NCI-H1694 treated with DMSO at 0.1 percent for 48 hours (cell line): ENCODE results near the gene SHBG.

ENCODE experiments used
- DNase-seq: peaks from one replicate; lab custom pipeline; 2025; lab: John Stamatoyannopoulos, UW

The SHBG gene

DNA sequence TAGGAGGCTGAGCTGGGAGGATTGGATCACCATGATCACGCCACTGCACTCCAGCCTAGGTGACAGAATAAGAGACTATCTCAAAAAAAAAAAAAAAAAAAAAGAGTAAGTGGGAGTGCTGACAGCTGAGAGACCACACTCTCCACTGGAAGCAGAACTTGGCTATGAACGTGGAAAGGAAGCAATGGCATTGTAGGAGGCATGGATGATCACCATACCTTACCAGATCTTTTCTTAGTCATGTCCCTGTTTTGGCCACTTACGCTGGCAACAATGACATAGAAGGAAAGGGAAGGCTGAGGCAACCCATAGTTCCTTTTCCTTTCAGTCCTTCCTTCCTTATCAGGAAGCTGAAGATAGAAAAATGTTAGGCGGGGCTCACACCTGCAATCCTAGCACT lies 17.1 kb downstream of the SHBG start:
- no peak for DNase-seq

DNA sequence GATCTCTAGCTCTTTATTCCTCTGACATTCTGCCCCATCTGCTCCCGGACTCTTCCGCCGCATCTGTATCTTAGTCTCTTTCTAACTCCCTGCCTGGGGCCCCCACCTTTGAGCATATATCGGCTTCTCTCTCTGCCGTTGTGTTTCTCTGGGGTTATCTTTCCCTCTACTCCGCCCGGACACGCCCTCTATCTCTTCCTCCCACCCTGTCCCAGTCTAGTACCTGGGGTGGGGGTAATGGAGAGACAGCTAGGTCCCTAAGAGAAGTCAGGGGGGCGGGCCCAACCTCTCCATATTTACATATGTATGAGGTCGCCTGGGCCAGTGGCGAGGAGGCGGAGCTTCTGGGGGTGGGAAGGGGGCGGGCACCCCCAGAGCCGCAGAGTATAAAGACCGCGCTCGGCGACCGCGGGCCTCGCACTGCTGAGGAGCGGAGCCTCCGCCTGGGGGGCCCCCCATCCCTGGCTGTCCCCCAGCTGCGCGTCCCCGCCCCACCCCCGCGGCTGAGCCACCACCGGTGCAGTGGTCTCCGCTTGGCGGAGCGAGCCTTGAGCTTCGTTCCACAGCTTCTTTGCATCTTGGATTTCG lies 20.7 kb downstream of the SHBG start, which contains the start of gene ATP1B2:
TSS of gene ATP1B2 (plus strand) at position 418 of the 588 bp plus-strand sequence. CDS start 593 bp downstream, outside the sequence.
- DNase-seq: peak; percentile 55

DNA sequence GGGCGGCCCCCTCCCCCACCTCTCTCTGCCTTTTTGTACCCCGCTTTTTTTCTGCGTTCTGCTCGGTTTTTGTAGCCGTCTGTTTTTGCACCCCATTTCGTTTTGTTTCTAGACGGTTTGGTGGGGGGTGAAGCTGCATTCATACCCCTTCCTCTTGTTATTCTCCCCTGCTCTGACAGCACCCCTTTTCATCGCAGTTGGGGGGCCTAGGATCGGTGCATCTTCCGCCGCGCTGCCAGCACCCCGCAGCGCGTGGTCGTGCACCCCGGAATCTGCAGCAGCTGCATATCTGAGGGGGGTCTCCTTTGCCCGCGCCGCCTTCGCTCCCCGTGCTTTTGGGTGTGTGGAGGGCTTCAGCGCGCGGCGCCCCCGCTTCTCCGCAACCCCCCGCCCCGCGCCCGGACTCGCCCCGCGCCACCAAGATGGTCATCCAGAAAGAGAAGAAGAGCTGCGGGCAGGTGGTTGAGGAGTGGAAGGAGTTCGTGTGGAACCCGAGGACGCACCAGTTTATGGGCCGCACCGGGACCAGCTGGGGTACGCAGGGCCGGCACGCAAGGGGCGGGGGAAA lies 21.2 kb downstream of the SHBG start:
- no peak for DNase-seq

DNA sequence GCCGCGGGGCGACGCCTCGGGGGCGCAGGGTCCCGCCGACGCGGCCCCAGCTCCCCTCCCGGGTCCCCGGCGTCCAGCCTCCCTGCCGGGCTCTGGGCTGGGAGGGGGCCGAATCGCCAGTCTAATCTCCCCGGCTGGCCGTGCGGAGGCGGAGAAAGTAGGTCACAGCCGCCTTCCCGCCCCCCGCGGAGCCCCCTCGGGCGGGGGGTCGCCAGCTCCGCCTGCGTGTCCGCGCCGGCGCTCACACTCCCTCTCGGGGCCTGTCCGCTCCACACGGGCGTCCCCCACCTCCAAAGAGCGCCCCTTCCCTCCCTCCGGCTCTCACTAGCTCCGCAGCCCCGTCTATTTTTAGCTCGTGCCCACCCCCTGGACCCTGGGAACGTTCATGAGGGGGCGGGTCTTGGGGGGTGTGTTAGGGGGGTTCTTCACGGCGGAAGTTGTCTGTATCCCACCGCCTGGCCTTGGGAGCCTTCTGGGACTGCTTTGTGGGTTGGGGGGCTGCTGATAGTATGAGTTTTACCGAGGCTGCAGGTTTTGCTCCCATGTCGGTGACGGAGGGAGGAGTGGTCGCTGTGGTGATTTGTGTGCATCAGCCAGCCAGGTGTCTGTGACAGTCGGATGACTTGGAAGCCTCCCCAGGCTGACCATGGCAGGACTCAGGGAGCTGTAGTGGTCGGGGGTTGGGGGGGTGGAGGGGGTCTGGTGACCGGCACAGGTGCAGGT lies 21.9 kb downstream of the SHBG start:
- DNase-seq: no peak

DNA sequence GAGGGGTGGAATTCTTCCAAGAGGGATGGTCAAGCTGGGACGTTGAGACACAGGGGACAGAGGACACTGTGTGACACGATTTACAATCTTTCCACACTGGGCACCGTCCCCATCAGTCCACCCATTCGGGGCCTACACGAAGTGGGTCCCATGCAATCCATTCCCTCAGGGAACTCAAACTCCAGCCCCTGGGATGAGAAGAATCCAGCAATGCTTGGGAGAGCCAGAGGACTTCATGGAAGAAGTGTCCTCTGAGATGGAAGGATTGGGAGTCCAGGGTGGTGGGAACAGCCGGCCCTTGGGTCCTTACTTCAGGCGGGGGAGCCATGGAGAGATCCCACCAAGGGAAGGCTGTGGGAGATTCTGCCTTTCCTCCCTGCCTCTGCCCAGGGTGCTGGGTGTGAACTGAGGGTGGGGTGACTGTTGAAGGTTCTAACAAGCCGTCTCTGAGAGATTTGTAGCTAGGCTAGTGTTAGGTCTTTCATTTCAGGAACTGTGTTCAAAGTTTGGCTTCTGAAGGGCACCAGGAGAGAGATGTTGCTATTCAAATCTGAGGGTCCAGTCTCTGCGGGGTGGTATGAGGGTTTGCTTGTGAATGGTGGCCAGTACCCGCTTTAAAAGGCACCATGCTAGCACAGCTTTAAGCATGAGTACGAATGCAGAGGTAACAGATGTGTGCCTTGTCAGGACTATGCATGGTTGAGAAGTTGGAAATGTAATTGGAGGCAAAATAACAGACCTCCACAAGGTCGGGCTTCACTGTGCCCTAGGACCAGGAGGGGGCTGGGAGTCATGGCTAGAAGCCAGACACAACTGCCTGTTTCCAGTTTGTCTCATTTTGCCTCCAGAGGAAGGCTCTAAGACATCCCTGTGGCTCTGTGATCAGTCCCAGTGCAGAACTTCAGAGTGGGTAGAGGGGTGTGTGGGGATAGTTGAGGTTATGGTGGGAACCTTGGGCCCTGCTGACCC lies 22.7 kb downstream of the SHBG start:
- DNase-seq: no peak

DNA sequence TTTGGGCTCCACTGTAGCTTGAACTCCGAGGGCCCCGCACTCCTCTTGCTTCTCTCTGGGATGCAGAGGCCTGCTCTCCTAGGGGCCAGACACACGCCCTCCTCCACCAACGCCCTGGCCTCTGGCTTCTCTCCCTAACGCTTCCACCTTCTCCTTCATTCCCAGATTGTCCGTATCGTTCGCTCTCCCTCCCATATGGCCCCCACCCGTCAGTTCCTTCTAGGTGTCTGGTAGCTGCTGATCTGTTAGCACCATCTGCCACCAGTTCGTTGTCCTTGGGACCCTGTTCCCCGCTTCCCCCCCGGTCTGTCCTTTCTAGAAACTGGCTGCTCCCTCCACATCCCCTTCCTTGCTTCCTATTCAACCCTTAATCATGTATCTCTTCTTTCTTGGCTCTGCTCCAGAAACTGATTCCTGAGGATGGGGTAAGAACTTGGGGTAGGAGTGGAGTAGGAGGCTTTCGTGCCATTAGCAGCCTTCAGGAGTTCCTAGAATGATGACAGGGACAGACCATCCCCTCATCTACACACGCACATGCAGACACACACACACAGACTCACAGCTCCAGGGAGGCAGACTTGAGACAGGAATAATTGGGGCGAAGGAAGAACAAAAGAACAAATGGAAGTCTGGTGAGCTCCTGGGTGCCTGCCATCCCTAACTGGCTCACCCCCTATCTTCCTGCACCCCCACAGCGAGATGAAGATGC lies 25.1 kb downstream of the SHBG start:
- no peak for DNase-seq

DNA sequence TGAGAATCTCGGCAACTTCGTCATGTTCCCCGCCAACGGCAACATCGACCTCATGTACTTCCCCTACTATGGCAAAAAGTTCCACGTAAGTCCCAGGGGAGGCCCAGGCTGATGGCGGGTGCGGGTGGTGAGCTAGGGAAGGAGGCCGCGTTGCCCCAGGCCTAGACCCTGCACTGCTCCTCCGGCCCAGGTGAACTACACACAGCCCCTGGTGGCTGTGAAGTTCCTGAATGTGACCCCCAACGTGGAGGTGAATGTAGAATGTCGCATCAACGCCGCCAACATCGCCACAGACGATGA lies 25.6 kb downstream of the SHBG start:
- no peak for DNase-seq

DNA sequence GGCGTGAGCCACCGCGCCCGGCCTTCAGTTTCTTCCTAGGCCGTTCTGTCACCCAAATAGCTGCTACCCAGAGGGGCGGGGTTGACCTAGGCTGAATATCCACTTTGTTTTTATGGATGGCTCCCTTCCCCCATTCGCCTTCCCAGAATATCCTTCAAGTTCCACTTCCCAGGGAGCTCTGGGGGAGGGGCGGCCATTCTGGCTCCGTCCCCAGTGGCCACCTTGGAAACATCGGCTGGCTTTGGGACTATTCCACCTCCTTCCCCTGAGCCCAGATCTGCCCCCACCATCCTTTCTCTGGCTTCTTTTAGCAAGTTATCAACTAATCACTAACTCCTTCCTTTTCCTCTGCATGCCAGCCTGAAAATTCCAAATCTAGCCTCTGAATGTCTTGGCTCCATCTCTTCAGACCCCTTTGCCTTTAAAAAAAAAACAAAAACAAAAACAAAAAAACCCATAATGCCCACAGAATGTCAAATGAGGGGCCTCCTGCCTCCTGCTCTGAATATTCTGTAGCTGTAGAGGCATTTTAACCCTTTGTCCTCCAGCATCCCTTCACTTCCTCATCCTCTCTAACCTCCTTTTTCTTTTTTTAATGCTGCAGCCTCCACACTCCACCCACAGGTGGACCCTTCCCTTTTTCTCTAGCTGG lies 27.1 kb downstream of the SHBG start:
- no peak for DNase-seq

DNA sequence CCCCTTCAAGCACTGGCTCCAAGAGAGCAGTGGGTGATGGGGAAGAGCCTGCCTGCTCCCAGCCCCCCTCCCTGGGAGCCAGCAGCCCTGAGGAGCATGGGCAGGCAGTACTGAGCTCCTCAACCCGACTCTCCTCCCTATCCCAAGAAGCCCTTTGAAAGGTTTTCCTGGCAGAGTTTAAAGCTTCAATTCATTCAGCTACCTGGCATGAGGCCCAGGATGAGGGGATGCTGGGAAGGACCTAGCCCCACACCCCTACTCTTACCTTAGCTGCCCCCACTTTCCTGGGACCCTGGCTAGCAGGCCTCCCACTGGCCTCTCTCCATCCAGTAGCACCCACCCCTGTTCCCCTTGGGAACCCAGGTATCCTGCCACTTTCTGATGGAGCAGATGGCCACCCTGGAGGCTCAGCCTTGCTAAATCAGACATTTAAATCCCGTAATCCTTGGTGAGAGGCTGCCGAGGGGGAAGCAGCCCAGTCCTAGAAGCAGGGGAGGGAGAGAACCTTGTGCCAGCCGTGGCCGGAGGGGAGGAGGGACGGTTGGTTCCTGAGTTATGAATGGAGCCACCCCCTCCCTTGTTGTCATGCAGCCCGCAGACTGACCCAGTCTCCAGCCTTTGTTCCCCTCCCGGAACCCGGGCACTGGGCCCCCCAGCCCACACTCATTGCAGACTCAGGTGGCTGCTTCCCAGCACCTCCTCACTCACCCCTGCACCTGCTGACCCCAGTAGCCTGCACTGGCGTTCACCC lies 37.9 kb downstream of the SHBG start:
- no peak for DNase-seq

DNA sequence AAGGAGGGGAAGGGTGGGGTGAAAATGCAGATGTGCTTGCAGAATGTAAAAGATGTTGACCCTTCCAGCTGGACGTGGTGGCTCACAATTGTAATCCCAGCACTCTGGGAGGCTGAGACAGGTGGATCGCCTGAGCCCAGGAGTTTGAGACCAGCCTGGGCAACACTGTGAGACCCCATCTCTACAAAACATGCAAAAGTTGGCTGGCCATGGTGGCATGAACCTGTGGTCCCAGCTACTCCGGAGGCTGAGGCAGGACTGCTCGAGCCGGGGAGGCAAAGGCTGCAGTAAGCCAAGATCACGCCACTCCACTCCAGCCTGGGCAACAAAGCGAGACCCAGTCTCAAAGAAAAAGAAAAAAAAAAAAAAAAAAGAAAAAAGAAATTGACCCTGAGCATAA lies 38.5 kb downstream of the SHBG start:
- DNase-seq: no peak

DNA sequence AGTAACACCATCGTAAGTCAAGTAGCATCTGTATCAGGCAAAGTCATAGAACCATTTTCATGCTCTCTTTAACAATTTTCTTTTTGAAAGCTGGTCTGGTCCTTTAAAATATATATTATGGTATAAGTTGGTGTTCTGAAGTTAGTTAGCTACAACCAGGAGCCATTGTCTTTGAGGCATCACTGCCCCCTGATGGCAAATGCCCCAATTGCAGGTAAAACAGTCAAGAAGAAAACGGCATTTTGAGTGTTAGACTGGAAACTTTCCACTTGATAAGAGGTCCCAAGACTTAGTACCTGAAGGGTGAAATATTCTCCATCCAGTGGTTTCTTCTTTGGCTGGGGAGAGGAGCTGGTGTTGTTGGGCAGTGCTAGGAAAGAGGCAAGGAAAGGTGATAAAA lies 43.3 kb downstream of the SHBG start:
- DNase-seq: peak; percentile 12

DNA sequence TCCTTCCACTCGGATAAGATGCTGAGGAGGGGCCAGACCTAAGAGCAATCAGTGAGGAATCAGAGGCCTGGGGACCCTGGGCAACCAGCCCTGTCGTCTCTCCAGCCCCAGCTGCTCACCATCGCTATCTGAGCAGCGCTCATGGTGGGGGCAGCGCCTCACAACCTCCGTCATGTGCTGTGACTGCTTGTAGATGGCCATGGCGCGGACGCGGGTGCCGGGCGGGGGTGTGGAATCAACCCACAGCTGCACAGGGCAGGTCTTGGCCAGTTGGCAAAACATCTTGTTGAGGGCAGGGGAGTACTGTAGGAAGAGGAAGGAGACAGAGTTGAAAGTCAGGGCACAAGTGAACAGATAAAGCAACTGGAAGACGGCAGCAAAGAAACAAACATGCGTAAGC lies 45.0 kb downstream of the SHBG start:
- no peak for DNase-seq

DNA sequence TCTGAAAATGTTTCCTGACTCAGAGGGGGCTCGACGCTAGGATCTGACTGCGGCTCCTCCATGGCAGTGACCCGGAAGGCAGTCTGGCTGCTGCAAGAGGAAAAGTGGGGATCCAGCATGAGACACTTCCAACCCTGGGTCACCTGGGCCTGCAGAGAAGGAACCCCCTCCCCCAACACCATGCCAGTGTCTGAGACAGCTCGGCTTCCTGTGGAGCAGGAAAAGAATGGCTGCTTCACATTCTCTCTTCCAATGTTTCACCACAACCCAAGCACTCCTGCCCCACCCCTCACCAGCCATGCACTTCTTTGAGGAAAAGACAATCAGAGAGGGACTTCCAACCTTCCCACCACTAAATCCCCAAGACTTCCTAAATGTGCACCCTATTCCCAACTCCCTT lies 46.6 kb downstream of the SHBG start:
- DNase-seq: no peak

DNA sequence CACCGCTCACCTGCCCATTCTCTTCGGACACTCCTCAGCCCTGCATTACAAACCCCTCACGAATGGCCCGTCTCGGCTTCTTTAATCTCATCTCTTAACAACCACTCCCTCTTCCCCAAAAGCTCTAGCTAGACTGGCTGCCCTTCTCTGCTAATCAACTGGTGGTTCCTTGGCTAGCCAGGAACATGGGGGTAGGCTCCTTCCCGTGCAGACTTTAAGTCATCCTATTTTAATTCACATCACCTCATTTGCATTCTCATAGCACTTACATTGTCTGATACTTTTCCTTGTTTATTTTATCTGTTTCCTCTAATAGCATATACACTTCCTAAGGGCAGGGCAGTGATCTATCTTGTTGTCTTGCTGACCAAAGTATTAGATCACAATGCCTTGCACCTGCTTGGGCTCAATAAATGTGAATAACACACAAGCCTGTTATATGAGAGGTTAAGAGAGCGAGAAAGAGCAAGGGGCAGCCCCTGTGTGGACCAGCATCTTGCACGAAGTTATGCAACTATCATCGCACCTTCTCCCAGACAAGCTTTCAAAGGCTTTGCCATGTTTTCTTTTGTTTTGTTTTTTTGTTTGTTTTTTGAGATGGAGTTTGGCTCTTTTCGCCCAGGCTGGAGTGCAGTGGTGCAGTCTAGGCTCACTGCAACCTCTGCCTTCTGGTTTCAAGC lies 47.6 kb downstream of the SHBG start:
- no peak for DNase-seq
